Pancreas (tissue), 10 donors: ENCODE data around the gene PAM. TPM values are rescaled to one million over a fixed set of nuclear protein-coding genes. Genes with fewer than 3 reads are reported as not detected.

Source experiments
- ATAC-seq, 4 donors: fragments of 200-7000 bp; cut with Tn5 transposase; one replicate each; pipeline versions ENCODE4 v1.8.0 to v1.9.1; 2020; ENCODE audit warnings: mild to moderate bottlenecking in 4 of 4, moderate library complexity in 4 of 4
- DNase-seq, 6 donors: peaks; one replicate each; pipeline ENCODE4 v3.0.0-alpha.2; 2020
- FAIRE-seq: peaks from 2 replicates; lab custom pipeline; 2012; peaks lifted over from hg19 to GRCh38; lab: Jason Lieb, UNC
- H3K27ac ChIP-seq, 4 donors: fragments of 200-600 bp; sonication (generic); 1 replicate in 3 of 4; 2 replicates in 1 of 4; pipeline versions ENCODE4 v1.5.0 to v1.8.0; 2020
- H3K27me3 ChIP-seq, 4 donors: fragments of 200-600 bp; one replicate each; pipeline ENCODE4 v1.8.0; 2021
- H3K36me3 ChIP-seq, 3 donors: fragments of 200-600 bp; sonication (generic) in 1 of 3; one replicate each; pipeline versions ENCODE4 v1.5.0 to v1.8.0; 2020 to 2021
- H3K4me1 ChIP-seq, 3 donors: fragments of 200-600 bp; one replicate each; pipeline ENCODE4 v1.8.0; 2021
- H3K4me3 ChIP-seq, 4 donors: fragments of 200-600 bp; sonication (generic) in 2 of 4; one replicate each; pipeline versions ENCODE4 v1.5.0 to v1.8.0; 2020 to 2021
- H3K9me3 ChIP-seq, 4 donors: fragments of 200-600 bp; one replicate each; pipeline ENCODE4 v1.8.0; 2021
- CTCF ChIP-seq, 4 donors: fragments of 200-600 bp; sonication (generic) in 3 of 4; IDR thresholded peaks; one replicate each; pipeline versions ENCODE4 v1.5.0 to v1.8.0; 2021; ENCODE audit warnings: antibody characterized with exemption in 4 of 4
- WGBS, 2 donors: extraction: QIAGEN DNeasy Blood & Tissue Kit; methylation state at CpG; one replicate each; pipeline ENCODE4 v1.1.7; 2013; 5-methylcytosine and 5-hydroxymethylcytosine counted together
- intact Hi-C, 3 donors: fragments of 100-400 bp; cut with DNase I; formaldehyde crosslinking; loops; one replicate each; pipeline versions ENCODE4 v1.11.1 to v1.14.2; 2022
- polyA plus RNA-seq, 2 donors: library from polyadenylated mRNA; stranded (reverse); fragments of 200-250 nt; gene quantifications; one replicate each; pipeline ENCODE4 v1.2.3, GENCODE V29; 2013
- total RNA-seq, 6 donors: library from RNA; stranded (reverse); fragmentation: NEBNext Ultra II Directional in 4 of 6; extraction: Animal tissue kit (Norgen Biotek cat#: 25700) in 4 of 6; gene quantifications; one replicate each; pipeline versions ENCODE4 v1.2.1 to v1.2.4, GENCODE V29; 2021 to 2023
- donor health status: healthy with polysubstance abuse.
- donor health status: DM: no; HTN: no; CAD: no; lungs with moderate emphysema.
- donor health status: DM: no; HTN: no; CAD: no.
- donor health status: control.
- donor health status: control.
- donor health status: Bipolar disorder and iron deficiency.
- donor health status: DM: yes; HTN: yes; CAD: no.
- donor health status: DM: no; HTN: no; CAD: no.
- donor health status: DM: no; HTN: no; CAD: no.
- donor health status: DM: yes; HTN: yes; CAD: no.

PAM gene
- total and polyA plus RNA-seq, 8 donors, result 47.0 to 242 (median 85.8) TPM

GRCh38 chr5:103000089-103000488 is 245.0 kb downstream of the PAM start:
- H3K27ac ChIP-seq, result no peak overlapping the region
- intact Hi-C loops, result no loop called here
- no peaks in the 10 kb centered on the region for H3K9me3 ChIP-seq
- H3K4me3 ChIP-seq, result no peak overlapping the region
- ATAC-seq (no peak), DNase-seq (no peak), FAIRE-seq (no peak)
- H3K4me1 ChIP-seq, result no peaks in the 10 kb centered on the region
- H3K36me3 ChIP-seq, result no peaks in the 10 kb centered on the region
- TF ChIP-seq CTCF (IDR thresholded peaks at IDR 0.05), result no peak
- no peaks in the 10 kb centered on the region for H3K27me3 ChIP-seq

- intact Hi-C loops, result no loop called here
- 76 to 78% methylated on average over 4 of the region's 4 CpGs for WGBS, 2 donors
- DNase-seq, result no peak
- no peaks in the 10 kb centered on the region for H3K4me1 ChIP-seq
- H3K4me3 ChIP-seq, result no peak overlapping the region
- no peak for FAIRE-seq
- H3K36me3 ChIP-seq, result no peaks in the 10 kb centered on the region
- no peak for ATAC-seq
- no peak overlapping the region for H3K27ac ChIP-seq
- H3K27me3 ChIP-seq, result no peaks in the 10 kb centered on the region
- H3K9me3 ChIP-seq, result no peaks in the 10 kb centered on the region
- no peak for TF ChIP-seq CTCF (IDR thresholded peaks at IDR 0.05)
Observed at GRCh38 chr5:103003872-103004271, 248.8 kb downstream of the PAM start.

GRCh38 chr5:103005276-103005675 is 250.2 kb downstream of the PAM start:
- ATAC-seq (no peak), FAIRE-seq (no peak), DNase-seq (no peak)
- no peak overlapping the region for H3K27ac ChIP-seq
- no peaks in the 10 kb centered on the region for H3K9me3 ChIP-seq
- no peaks in the 10 kb centered on the region for H3K27me3 ChIP-seq
- intact Hi-C loops, result no loop called here
- no peak for TF ChIP-seq CTCF (IDR thresholded peaks at IDR 0.05)
- H3K36me3 ChIP-seq, result no peaks in the 10 kb centered on the region
- H3K4me1 ChIP-seq, result no peaks in the 10 kb centered on the region
- H3K4me3 ChIP-seq, result no peak overlapping the region

GRCh38 chr5:103006921-103007320 is 251.8 kb downstream of the PAM start:
- Histone ChIP-seq H3K27ac (no peak overlapping the region), H3K27me3 (no peaks in the 10 kb centered on the region), H3K36me3 (no peaks in the 10 kb centered on the region), H3K4me1 (no peaks in the 10 kb centered on the region), H3K9me3 (no peaks in the 10 kb centered on the region), H3K4me3 (no peak overlapping the region)
- 47 to 69% methylated on average over 1 of the region's 1 CpG for WGBS, 2 donors
- FAIRE-seq, result no peak
- intact Hi-C loops, result no loop called here
- no peak for ATAC-seq
- TF ChIP-seq CTCF (IDR thresholded peaks at IDR 0.05), result no peak
- DNase-seq, result no peak

- DNase-seq, result no peak
- Histone ChIP-seq H3K4me1 (no peaks in the 10 kb centered on the region), H3K27me3 (no peaks in the 10 kb centered on the region), H3K27ac (no peak overlapping the region), H3K4me3 (no peak overlapping the region), H3K9me3 (no peaks in the 10 kb centered on the region), H3K36me3 (no peaks in the 10 kb centered on the region)
- WGBS, 2 donors, result 74 to 75% methylated on average over 2 of the region's 2 CpGs
- no peak for TF ChIP-seq CTCF (IDR thresholded peaks at IDR 0.05)
- no peak for ATAC-seq
- FAIRE-seq, result no peak
- intact Hi-C loops, result no loop called here
Observed at GRCh38 chr5:103010168-103010567, 255.1 kb downstream of the PAM start.
